Activated naive CD8-positive, alpha-beta T cell (primary cell): Measurements from ENCODE around the gene ZAP70.
"Not testable (repeated sequence)": the region's sequence is repeated elsewhere in the genome, so short reads cannot be mapped to it uniquely, and the experiment has no call there.

ENCODE experiments used
- H3K27ac Mint-ChIP-seq: one replicate; pipeline ENCODE4 v1.8.0; 2021; ENCODE audit warnings: mixed read lengths
- H3K27me3 Mint-ChIP-seq: one replicate; pipeline ENCODE4 v1.8.0; 2021; ENCODE audit warnings: mixed read lengths
- H3K36me3 Mint-ChIP-seq: one replicate; pipeline ENCODE4 v1.8.0; 2021; ENCODE audit warnings: mixed read lengths
- H3K4me1 Mint-ChIP-seq: one replicate; pipeline ENCODE4 v1.8.0; 2021; ENCODE audit warnings: low read depth, mixed read lengths
- H3K4me3 Mint-ChIP-seq: one replicate; pipeline ENCODE4 v1.8.0; 2021; ENCODE audit warnings: mild to moderate bottlenecking, mixed read lengths
- H3K9me3 Mint-ChIP-seq: one replicate; pipeline ENCODE4 v1.8.0; 2021; ENCODE audit warnings: low read depth, mixed read lengths

ZAP70 gene

DNA sequence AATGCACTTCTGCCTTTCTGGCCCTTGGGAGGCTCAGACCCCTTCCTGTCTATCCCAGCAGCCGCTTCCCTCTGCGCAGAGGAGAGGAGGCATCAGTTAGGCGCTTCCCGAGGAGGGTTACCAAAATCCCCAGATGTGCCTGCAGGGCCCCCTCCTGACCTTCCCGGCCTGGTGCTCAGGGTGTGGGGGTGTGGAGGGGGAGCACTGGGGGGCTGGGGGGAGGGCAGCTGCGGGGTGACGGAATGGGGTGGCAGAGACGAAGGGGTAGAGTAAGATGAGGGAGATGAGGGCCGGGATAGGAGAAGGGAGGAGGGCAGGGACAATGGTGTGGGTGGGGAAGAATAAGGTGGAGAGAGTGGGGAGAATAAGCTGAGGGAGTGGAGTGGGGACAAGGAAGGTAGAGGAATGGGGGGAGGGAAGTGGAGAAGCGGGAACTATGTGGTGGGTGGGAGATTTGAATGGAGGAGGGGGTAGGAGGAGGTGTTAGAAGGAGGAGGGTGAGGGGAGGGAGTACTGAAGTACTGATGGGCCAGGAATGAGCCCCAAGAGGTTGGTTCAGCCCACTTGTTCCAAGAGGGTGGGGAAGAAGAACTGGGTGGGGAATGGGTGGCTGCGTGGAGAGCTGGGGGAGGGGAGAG lies 6.5 kb upstream of the ZAP70 start:
- Mint-ChIP-seq H3K9me3 (no peaks in the 10 kb centered on the region), H3K27me3 (no peaks in the 10 kb centered on the region), H3K27ac (no peak overlapping the region), H3K36me3 (no peaks in the 10 kb centered on the region), H3K4me1 (peaks cover 20% of the 10 kb centered on the region), H3K4me3 (no peak overlapping the region)

- Mint-ChIP-seq H3K27me3 (no peaks in the 10 kb centered on the region), H3K4me3 (no peak overlapping the region), H3K4me1 (peaks cover 27% of the 10 kb centered on the region), H3K9me3 (no peaks in the 10 kb centered on the region), H3K27ac (no peak overlapping the region), H3K36me3 (no peaks in the 10 kb centered on the region)
Observed at GRCh38 chr2:97707362-97708047, 5.9 kb upstream of the ZAP70 start.

DNA sequence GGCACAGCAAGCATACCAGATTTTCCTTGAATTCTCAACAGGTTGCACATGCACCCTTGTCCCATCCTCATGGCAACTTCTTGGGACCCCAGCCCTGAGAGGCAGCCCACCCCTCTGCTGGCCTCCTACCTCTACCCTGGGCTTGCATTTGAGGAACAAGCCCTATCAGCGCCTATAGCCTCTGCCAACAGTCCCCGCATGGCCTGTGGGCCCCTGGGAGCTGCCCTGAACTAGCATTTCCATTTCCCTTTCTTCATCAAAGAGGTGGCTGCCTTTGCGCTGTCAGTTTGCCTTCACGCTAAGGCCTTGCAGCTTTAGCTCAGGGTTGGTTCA lies 5.4 kb upstream of the ZAP70 start:
- no peak overlapping the region for H3K4me3 Mint-ChIP-seq
- no peaks in the 10 kb centered on the region for H3K27me3 Mint-ChIP-seq
- H3K27ac Mint-ChIP-seq = no peak overlapping the region
- H3K4me1 Mint-ChIP-seq = peaks cover 32% of the 10 kb centered on the region
- H3K9me3 Mint-ChIP-seq = no peaks in the 10 kb centered on the region
- no peaks in the 10 kb centered on the region for H3K36me3 Mint-ChIP-seq

GRCh38 chr2:97708608-97709007 lies 4.8 kb upstream of the ZAP70 start:
- no peaks in the 10 kb centered on the region for H3K9me3 Mint-ChIP-seq

DNA sequence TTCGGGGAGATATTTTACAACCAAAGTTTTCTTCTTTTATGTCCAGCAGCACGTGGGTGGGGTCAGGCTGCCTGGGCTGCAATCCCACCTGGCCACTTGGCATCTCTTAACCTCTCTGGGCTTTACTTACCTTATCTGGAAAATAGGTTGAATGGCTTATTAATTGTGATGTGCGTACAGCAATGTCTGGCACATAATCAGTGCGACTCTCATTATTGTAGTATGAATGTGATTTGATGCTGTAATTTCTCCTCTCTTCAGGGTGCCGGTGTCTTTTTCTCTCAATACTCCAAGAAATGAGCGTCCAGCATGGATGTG lies 2.0 kb upstream of the ZAP70 start:
- Mint-ChIP-seq H3K27ac (peak overlapping the region; percentile 51), H3K4me3 (peak overlapping the region; percentile 48), H3K9me3 (no peaks in the 10 kb centered on the region), H3K36me3 (peaks cover 3% of the 10 kb centered on the region), H3K27me3 (no peaks in the 10 kb centered on the region), H3K4me1 (peaks cover 56% of the 10 kb centered on the region)

More at GRCh38 chr2:97708608-97709007, 4.8 kb upstream of the ZAP70 start:
- H3K36me3 Mint-ChIP-seq = no peaks in the 10 kb centered on the region
- H3K27ac Mint-ChIP-seq = no peak overlapping the region
- H3K4me1 Mint-ChIP-seq = peaks cover 37% of the 10 kb centered on the region
- no peaks in the 10 kb centered on the region for H3K27me3 Mint-ChIP-seq
- H3K4me3 Mint-ChIP-seq = no peak overlapping the region

- H3K27ac Mint-ChIP-seq = peak overlapping the region; percentile 100
- not testable (repeated sequence) for H3K36me3 Mint-ChIP-seq, H3K9me3 Mint-ChIP-seq, H3K27me3 Mint-ChIP-seq
- H3K4me1 Mint-ChIP-seq = peaks cover 63% of the 10 kb centered on the region
- H3K4me3 Mint-ChIP-seq = peak overlapping the region; percentile 98
Observed at GRCh38 chr2:97712175-97712574, 1.2 kb upstream of the ZAP70 start.

DNA sequence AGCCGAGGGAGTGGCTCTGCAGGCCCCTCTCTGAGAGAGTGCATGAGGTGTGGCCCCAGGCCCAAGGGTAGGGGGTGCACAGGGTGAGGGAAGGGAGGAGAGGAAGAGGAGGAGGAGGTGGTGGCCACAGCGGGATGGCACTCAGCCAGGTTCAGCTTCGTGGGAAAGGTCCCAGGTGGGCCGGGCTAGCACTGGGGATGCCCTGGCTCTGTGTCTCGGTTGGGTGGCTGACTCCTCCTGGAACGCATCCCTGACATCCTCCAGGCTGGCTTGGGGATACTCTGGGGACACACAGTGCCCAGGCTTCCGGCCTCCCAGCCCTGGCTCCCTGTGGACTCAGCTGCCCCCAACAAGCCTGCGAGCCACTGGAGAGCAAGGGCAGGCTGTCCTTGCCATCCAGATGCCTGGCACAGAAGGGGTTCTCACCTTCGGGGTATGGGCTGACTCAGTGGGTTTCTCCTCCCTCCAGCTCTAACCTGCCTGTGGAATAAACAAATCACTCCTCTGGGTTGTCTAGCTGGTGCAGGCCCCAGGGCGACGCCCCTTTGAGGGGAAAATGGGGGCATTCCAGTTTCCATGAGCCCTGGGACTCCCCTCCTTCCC lies 582 bp upstream of the ZAP70 start:
- Mint-ChIP-seq H3K4me3 (peak overlapping the region; percentile 98), H3K36me3 (peaks cover 8% of the 10 kb centered on the region), H3K27ac (peak overlapping the region; percentile 100), H3K4me1 (peaks cover 68% of the 10 kb centered on the region), H3K9me3 (no peaks in the 10 kb centered on the region), H3K27me3 (no peaks in the 10 kb centered on the region)

- peak overlapping the region; percentile 98 for H3K4me3 Mint-ChIP-seq
- H3K27ac Mint-ChIP-seq = peak overlapping the region; percentile 100
- H3K4me1 Mint-ChIP-seq = peaks cover 81% of the 10 kb centered on the region
- H3K27me3 Mint-ChIP-seq = no peaks in the 10 kb centered on the region
- peaks cover 18% of the 10 kb centered on the region for H3K36me3 Mint-ChIP-seq
- H3K9me3 Mint-ChIP-seq = no peaks in the 10 kb centered on the region
Observed at GRCh38 chr2:97714084-97714949, 941 bp downstream of the ZAP70 start.

- H3K27ac Mint-ChIP-seq = peak overlapping the region; percentile 100
- H3K27me3 Mint-ChIP-seq = no peaks in the 10 kb centered on the region
- H3K36me3 Mint-ChIP-seq = peaks cover 18% of the 10 kb centered on the region
- no peaks in the 10 kb centered on the region for H3K9me3 Mint-ChIP-seq
- H3K4me3 Mint-ChIP-seq = peak overlapping the region; percentile 98
- peaks cover 85% of the 10 kb centered on the region for H3K4me1 Mint-ChIP-seq
Observed at GRCh38 chr2:97714950-97715652, 1.7 kb downstream of the ZAP70 start.

DNA sequence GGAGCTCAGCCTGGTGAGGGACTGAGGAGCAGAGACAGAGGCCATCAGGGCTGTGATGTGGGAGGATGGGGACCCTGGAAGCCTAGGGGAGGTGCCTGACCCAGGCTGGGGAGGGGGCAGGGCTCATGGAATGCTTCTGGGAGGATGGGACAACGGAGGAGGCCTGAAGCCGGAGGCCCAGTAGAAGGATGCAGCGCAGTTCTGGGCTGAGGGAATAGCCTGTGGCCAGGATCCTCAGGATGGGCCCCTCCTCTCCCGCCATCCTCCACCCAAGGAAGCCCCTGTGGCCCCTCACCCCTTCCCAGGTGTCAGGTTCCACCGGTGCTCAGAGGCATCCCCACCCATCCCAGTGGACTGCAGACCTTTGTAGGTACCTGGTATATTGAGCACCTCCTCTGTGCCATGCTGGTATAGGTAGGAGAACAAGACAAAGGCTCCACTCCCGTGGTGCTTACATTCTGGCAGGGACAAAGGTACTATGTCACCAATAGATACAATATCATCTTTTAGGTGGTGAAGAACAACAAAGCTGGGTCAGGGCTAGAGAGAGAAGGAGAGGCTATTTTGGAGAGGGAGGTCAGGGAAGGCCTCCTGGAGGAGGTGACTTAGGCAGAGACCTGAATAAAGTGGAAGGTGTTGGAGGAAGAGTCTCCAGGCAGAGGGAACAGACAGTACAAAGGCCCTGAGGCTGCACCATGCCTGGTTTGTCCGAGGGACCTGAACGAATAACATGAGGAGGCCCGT lies 2.7 kb downstream of the ZAP70 start:
- H3K4me1 Mint-ChIP-seq = peaks cover 85% of the 10 kb centered on the region
- peaks cover 20% of the 10 kb centered on the region for H3K36me3 Mint-ChIP-seq

DNA sequence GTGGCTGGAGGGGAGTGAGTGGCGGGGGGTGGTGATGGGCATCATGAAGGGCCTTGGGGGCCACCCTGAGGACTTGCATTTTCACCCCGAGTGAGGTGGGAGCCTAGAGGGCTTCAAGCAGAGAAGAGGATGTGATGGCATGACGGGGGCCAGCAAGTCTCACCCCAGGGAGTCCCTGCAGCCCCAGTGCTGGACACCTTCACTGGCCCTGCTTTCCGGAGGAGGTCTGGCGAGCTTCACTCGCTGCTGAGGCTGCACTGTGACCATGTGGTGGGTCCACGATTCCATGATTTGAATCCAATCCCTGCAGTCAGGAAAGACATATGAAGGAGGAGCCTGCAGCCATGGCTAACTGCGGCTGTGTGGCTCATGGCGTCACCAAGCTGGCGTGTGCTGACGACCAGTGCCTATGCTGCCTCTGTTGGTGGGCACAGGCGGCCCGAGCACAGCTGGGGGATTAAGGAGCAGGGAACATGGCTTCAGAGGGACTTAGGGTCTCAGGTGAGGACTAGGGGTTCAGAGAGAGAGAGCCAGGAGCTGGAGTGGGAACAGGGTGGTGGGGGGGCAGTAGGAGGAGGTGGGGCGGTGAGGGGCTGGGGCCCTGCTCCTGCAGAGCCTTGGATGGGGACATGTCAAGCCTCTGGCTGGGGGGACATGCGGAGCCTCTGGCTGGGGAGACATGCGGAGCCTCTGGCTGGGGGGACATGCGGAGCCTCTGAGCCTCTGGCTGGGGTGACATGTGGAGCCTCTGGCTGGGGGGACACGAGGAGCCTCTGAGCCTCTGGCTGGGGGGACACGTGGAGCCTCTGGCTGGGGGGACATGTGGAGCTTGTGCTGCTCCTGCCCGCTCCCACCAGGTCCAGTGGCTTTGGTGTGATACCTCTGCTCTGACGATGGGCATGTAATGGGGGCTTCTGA lies 3.6 kb downstream of the ZAP70 start:
- Mint-ChIP-seq H3K27ac (peak overlapping the region; percentile 99), H3K4me1 (peaks cover 78% of the 10 kb centered on the region), H3K36me3 (peaks cover 20% of the 10 kb centered on the region), H3K9me3 (no peaks in the 10 kb centered on the region), H3K27me3 (no peaks in the 10 kb centered on the region), H3K4me3 (peak overlapping the region; percentile 98)

More for the DNA sequence above, 2.7 kb downstream of the ZAP70 start:
- Mint-ChIP-seq H3K27ac (peak overlapping the region; percentile 100), H3K4me3 (peak overlapping the region; percentile 98), H3K27me3 (no peaks in the 10 kb centered on the region), H3K9me3 (no peaks in the 10 kb centered on the region)

DNA sequence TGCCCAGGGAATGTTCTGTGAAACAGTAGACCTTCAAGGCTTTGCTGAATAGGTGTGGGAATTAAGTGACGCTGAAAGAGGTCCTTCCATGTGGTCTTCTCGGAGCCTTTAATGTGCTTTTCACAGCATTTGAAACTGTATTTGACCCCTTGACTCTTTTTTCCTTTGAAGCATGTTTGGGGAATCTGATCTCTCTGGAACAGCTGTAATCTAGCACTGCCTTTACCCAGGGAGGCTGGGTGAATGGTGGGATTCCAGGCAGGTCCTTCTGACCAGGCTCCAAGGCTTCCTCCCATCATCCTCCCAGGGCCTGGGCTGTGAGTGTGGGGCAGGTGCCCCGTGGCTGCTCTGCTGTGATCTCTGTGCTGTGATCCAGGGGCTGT lies 4.2 kb downstream of the ZAP70 start:
- no peaks in the 10 kb centered on the region for H3K27me3 Mint-ChIP-seq
- peaks cover 76% of the 10 kb centered on the region for H3K4me1 Mint-ChIP-seq
- H3K36me3 Mint-ChIP-seq = peaks cover 22% of the 10 kb centered on the region
- no peaks in the 10 kb centered on the region for H3K9me3 Mint-ChIP-seq
- peak overlapping the region; percentile 99 for H3K27ac Mint-ChIP-seq
- H3K4me3 Mint-ChIP-seq = peak overlapping the region; percentile 98
